Gastroesophageal sphincter (tissue), 4 donors: ENCODE results near the gene AIF1. TPM values are rescaled to one million over a fixed set of nuclear protein-coding genes. Genes with fewer than 3 reads are reported as not detected.
A peak's percentile ranks its signal among the peaks of the same experiment; 100 is the strongest.

Experiments used
- ATAC-seq: fragments of 150-250 bp; one replicate; pipeline ENCODE4 v1.9.1; 2016; ENCODE audit warnings: mild to moderate bottlenecking, moderate library complexity
- H3K27ac ChIP-seq, 4 donors: fragments of 200-600 bp; sonication (generic) in 3 of 4; 1 replicate in 3 of 4; 2 replicates in 1 of 4; pipeline ENCODE4 v1.5.1; 2016 to 2019
- H3K27me3 ChIP-seq: fragments of 200-600 bp; sonication (generic); one replicate; pipeline ENCODE4 v1.5.1; 2019
- H3K36me3 ChIP-seq, 2 donors: fragments of 200-600 bp; sonication (generic); one replicate each; pipeline ENCODE4 v1.5.1; 2019; ENCODE audit warnings: control low read depth in 1 of 2
- H3K4me1 ChIP-seq, 3 donors: fragments of 200-600 bp; sonication (generic); 1 replicate in 2 of 3; 2 replicates in 1 of 3; pipeline ENCODE4 v1.5.1; 2016 to 2019; ENCODE audit warnings: control low read depth in 2 of 3
- H3K4me3 ChIP-seq, 2 donors: fragments of 200-600 bp; sonication (generic); one replicate each; pipeline ENCODE4 v1.5.1; 2019; ENCODE audit warnings: mild to moderate bottlenecking in 1 of 2, moderate library complexity in 1 of 2
- H3K9me3 ChIP-seq, 3 donors: fragments of 200-600 bp; sonication (generic); one replicate each; pipeline ENCODE4 v1.5.1; 2017 to 2019; ENCODE audit warnings: control low read depth in 2 of 3
- CTCF ChIP-seq, 4 experiments: fragments of 200-600 bp in 2 of 4; fragments of 450-650 bp in 2 of 4; sonication (generic) in 1 of 4; IDR thresholded peaks; one replicate each; pipeline ENCODE4 v1.5.1; 2017 to 2019; ENCODE audit warnings: antibody characterized with exemption in 4 of 4, mild to moderate bottlenecking in 2 of 4, moderate library complexity in 2 of 4
- EP300 ChIP-seq: sonication (generic); formaldehyde crosslinking; IDR thresholded peaks from one replicate; pipeline ENCODE4 v1.6.1; 2017; ENCODE audit warnings: antibody characterized with exemption, mild to moderate bottlenecking
- POLR2A ChIP-seq, 2 donors: fragments of 450-650 bp; IDR thresholded peaks; one replicate each; pipeline ENCODE4 v1.6.1; 2017; ENCODE audit warnings: antibody characterized with exemption in 2 of 2, mild to moderate bottlenecking in 2 of 2, moderate library complexity in 1 of 2
- POLR2AphosphoS5 ChIP-seq: sonication (generic); formaldehyde crosslinking; IDR thresholded peaks from one replicate; pipeline ENCODE4 v1.6.1; 2017; ENCODE audit warnings: antibody characterized with exemption
- WGBS, 2 donors: methylation state at CpG; one replicate each; pipeline ENCODE4 v1.1.5; 2018; ENCODE audit warnings: low coverage in 1 of 2; 5-methylcytosine and 5-hydroxymethylcytosine counted together
- total RNA-seq, 4 donors: library from RNA; depleted of rRNA; stranded (reverse); fragments of >200 nt; gene quantifications; one replicate each; pipeline ENCODE4 v1.1.0, GENCODE V29; 2016

Gene AIF1
- total RNA-seq, 4 donors from 2014 or later, result 5.6 to 46.4 (median 21.3) TPM

DNA sequence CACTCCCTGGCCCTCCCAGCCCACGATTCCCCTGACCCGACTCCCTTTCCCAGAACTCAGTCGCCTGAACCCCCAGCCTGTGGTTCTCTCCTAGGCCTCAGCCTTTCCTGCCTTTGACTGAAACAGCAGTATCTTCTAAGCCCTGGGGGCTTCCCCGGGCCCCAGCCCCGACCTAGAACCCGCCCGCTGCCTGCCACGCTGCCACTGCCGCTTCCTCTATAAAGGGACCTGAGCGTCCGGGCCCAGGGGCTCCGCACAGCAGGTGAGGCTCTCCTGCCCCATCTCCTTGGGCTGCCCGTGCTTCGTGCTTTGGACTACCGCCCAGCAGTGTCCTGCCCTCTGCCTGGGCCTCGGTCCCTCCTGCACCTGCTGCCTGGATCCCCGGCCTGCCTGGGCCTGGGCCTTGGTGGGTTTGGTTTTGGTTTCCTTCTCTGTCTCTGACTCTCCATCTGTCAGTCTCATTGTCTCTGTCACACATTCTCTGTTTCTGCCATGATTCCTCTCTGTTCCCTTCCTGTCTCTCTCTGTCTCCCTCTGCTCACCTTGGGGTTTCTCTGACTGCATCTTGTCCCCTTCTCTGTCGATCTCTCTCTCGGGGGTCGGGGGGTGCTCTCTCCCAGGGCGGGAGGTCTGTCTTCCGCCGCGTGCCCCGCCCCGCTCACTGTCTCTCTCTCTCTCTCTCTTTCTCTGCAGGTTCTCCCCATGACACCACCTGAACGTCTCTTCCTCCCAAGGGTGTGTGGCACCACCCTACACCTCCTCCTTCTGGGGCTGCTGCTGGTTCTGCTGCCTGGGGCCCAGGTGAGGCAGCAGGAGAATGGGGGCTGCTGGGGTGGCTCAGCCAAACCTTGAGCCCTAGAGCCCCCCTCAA is 42.8 kb upstream of the AIF1 start, which contains the start of gene LTA:
TSS of gene LTA (plus strand) at position 249 of the 871 bp plus-strand sequence. CDS start at position 703, 454 bp downstream.
- Histone ChIP-seq H3K27me3 (peaks cover 40% of the 10 kb centered on the region), H3K4me1 (no peaks in the 10 kb centered on the region), H3K27ac (no peak within 1 kb of the TSS), H3K36me3 (no peaks in the 10 kb centered on the region), H3K4me3 (no peak within 1 kb of the TSS), H3K9me3 (no peaks in the 10 kb centered on the region)
- TF ChIP-seq POLR2A (IDR thresholded peaks at IDR 0.05) (no peak), POLR2AphosphoS5 (no peak), CTCF (IDR thresholded peaks at IDR 0.05) (no peak), EP300 (no peak)
- 72 to 83% methylated on average over 6 to 18 of the region's 27 CpGs for WGBS, 2 donors
- no peak for ATAC-seq

DNA sequence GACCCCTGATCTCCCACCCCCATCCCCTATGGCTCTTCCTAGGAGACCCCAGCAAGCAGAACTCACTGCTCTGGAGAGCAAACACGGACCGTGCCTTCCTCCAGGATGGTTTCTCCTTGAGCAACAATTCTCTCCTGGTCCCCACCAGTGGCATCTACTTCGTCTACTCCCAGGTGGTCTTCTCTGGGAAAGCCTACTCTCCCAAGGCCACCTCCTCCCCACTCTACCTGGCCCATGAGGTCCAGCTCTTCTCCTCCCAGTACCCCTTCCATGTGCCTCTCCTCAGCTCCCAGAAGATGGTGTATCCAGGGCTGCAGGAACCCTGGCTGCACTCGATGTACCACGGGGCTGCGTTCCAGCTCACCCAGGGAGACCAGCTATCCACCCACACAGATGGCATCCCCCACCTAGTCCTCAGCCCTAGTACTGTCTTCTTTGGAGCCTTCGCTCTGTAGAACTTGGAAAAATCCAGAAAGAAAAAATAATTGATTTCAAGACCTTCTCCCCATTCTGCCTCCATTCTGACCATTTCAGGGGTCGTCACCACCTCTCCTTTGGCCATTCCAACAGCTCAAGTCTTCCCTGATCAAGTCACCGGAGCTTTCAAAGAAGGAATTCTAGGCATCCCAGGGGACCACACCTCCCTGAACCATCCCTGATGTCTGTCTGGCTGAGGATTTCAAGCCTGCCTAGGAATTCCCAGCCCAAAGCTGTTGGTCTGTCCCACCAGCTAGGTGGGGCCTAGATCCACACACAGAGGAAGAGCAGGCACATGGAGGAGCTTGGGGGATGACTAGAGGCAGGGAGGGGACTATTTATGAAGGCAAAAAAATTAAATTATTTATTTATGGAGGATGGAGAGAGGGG is 41.6 kb upstream of the AIF1 start:
- no peaks in the 10 kb centered on the region for H3K36me3 ChIP-seq
- no peaks in the 10 kb centered on the region for H3K9me3 ChIP-seq
- peaks cover 29% of the 10 kb centered on the region for H3K27me3 ChIP-seq
- no peak overlapping the region for H3K4me3 ChIP-seq
- H3K4me1 ChIP-seq, result no peaks in the 10 kb centered on the region
- no peak overlapping the region for H3K27ac ChIP-seq
- no peak for ATAC-seq
- TF ChIP-seq CTCF (IDR thresholded peaks at IDR 0.05) (no peak), POLR2AphosphoS5 (no peak), EP300 (no peak), POLR2A (IDR thresholded peaks at IDR 0.05) (no peak)
- WGBS, 2 donors, result 85 to 100% methylated on average over 3 to 9 of the region's 9 CpGs

DNA sequence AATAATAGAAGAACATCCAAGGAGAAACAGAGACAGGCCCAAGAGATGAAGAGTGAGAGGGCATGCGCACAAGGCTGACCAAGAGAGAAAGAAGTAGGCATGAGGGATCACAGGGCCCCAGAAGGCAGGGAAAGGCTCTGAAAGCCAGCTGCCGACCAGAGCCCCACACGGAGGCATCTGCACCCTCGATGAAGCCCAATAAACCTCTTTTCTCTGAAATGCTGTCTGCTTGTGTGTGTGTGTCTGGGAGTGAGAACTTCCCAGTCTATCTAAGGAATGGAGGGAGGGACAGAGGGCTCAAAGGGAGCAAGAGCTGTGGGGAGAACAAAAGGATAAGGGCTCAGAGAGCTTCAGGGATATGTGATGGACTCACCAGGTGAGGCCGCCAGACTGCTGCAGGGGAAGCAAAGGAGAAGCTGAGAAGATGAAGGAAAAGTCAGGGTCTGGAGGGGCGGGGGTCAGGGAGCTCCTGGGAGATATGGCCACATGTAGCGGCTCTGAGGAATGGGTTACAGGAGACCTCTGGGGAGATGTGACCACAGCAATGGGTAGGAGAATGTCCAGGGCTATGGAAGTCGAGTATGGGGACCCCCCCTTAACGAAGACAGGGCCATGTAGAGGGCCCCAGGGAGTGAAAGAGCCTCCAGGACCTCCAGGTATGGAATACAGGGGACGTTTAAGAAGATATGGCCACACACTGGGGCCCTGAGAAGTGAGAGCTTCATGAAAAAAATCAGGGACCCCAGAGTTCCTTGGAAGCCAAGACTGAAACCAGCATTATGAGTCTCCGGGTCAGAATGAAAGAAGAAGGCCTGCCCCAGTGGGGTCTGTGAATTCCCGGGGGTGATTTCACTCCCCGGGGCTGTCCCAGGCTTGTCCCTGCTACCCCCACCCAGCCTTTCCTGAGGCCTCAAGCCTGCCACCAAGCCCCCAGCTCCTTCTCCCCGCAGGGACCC is 40.6 kb upstream of the AIF1 start:
- 68 to 76% methylated on average over 6 to 10 of the region's 14 CpGs for WGBS, 2 donors
- no peaks in the 10 kb centered on the region for H3K9me3 ChIP-seq
- no peaks in the 10 kb centered on the region for H3K4me1 ChIP-seq
- no peak for ATAC-seq
- H3K27ac ChIP-seq, result peak overlapping the region in 1 of 4 donors; percentile 71
- no peak for TF ChIP-seq EP300
- TF ChIP-seq POLR2AphosphoS5, result no peak
- TF ChIP-seq POLR2A (IDR thresholded peaks at IDR 0.05), result no peak
- TF ChIP-seq CTCF (IDR thresholded peaks at IDR 0.05), result no peak
- no peaks in the 10 kb centered on the region for H3K36me3 ChIP-seq
- no peak overlapping the region for H3K4me3 ChIP-seq
- peaks cover 20% of the 10 kb centered on the region for H3K27me3 ChIP-seq

- Histone ChIP-seq H3K27me3 (peaks cover 15% of the 10 kb centered on the region), H3K4me1 (peaks cover 0 to 3% (median 0%) of the 10 kb centered on the region in 3 donors), H3K36me3 (no peaks in the 10 kb centered on the region), H3K27ac (peak within 1 kb of the TSS; percentile 24 to 71 (median 54)), H3K4me3 (peak within 1 kb of the TSS; percentile 21 to 38), H3K9me3 (no peaks in the 10 kb centered on the region)
- 40 to 67% methylated on average over 1 to 9 of the region's 19 CpGs for WGBS, 2 donors
- TF ChIP-seq POLR2A (IDR thresholded peaks at IDR 0.05) (peak; percentile 19 to 34), POLR2AphosphoS5 (peak; percentile 22), CTCF (IDR thresholded peaks at IDR 0.05) (no peak)
- ATAC-seq, result peak; percentile 49
These were observed 39.6 kb upstream of the AIF1 start, which contains the start of gene TNF for GRCh38 chr6:31575335-31575901. Gene TNF, plus strand, starts transcription at chr6:31575565. Its CDS starts 177 bp downstream, at chr6:31575742.
